IMR-90 (cell line): ENCODE results near the gene MSH6. TPM values are rescaled to one million over a fixed set of nuclear protein-coding genes. Genes with fewer than 3 reads are reported as not detected.

Experiments used
- ATAC-seq: fragments of 200-7000 bp; cut with Tn5 transposase; 2 replicates; pipeline ENCODE4 v1.9.1; 2020; ENCODE audit warnings: low read depth, mild to moderate bottlenecking, moderate library complexity
- BruUV-seq: library from RNA; stranded (reverse); fragments of 400-500 nt; replicated peaks from 2 replicates; lab custom pipeline; 2021; lab: Mats Ljungman, UMichigan
- CTCF ChIA-PET: fragments of 300-600 bp; formaldehyde crosslinking; extraction: SDS; loops from one replicate; lab custom pipeline; 2021; ENCODE audit warnings: antibody characterized with exemption; lab: Yijun Ruan, JAX
- POLR2A ChIA-PET: fragments of 300-600 bp; sonication (Branson Sonifier 250); formaldehyde crosslinking; loops from one replicate; lab custom pipeline; 2022; ENCODE audit warnings: antibody characterized with exemption; ENCODE audit not compliant: unreplicated experiment; lab: Charles Lee
- DNase-seq: peaks from one replicate; pipeline ENCODE4 v3.0.0; 2013
- H2AFZ ChIP-seq: replicated peaks from 2 replicates; pipeline ENCODE3; 2013; ENCODE audit warnings: low read length, mild to moderate bottlenecking; ENCODE audit not compliant: poor library complexity
- H2AK5ac ChIP-seq: 2 replicates; pipeline ENCODE4 v1.6.1; 2013; ENCODE audit warnings: low read depth, low read length, inconsistent platforms
- H2AK9ac ChIP-seq: replicated peaks from 2 replicates; pipeline ENCODE3; 2013; ENCODE audit warnings: mild to moderate bottlenecking, low read depth, low read length, moderate library complexity; ENCODE audit not compliant: poor library complexity
- H2BK120ac ChIP-seq: 2 replicates; pipeline ENCODE4 v1.6.1; 2013; ENCODE audit warnings: low read depth, low read length, inconsistent platforms
- H2BK15ac ChIP-seq: 3 replicates; pipeline ENCODE4 v1.6.1; 2013; ENCODE audit warnings: low read depth, low read length, inconsistent platforms
- H2BK20ac ChIP-seq: 2 replicates; pipeline ENCODE4 v1.6.1; 2013; ENCODE audit warnings: low read depth, mild to moderate bottlenecking, inconsistent platforms, low read length, moderate library complexity
- H2BK5ac ChIP-seq: 2 replicates; pipeline ENCODE4 v1.6.1; 2013; ENCODE audit warnings: mild to moderate bottlenecking, low read depth, low read length, inconsistent platforms; ENCODE audit not compliant: poor library complexity, severe bottlenecking
- H3K14ac ChIP-seq: replicated peaks from 2 replicates; pipeline ENCODE4 v1.6.1; 2013; ENCODE audit warnings: low read depth, low read length, inconsistent platforms
- H3K18ac ChIP-seq: 2 replicates; pipeline ENCODE4 v1.6.1; 2013; ENCODE audit warnings: low read depth, low read length, control low read depth
- H3K23ac ChIP-seq: 2 replicates; pipeline ENCODE4 v1.6.1; 2013; ENCODE audit warnings: low read depth, low read length, inconsistent platforms
- H3K27ac ChIP-seq: 2 replicates; pipeline ENCODE4 v1.5.1; 2013; ENCODE audit warnings: mild to moderate bottlenecking, control low read depth, low read length; ENCODE audit not compliant: insufficient read depth
- H3K27me3 ChIP-seq: 2 replicates; pipeline ENCODE4 v1.6.1; 2013; ENCODE audit warnings: low read length; ENCODE audit not compliant: control insufficient read depth, insufficient read depth
- H3K36me3 ChIP-seq: 2 replicates; pipeline ENCODE4 v1.6.1; 2013; ENCODE audit warnings: low read length, mixed read lengths; ENCODE audit not compliant: control insufficient read depth, insufficient read depth
- H3K4ac ChIP-seq: 2 replicates; pipeline ENCODE4 v1.6.1; 2013; ENCODE audit warnings: low read depth, low read length, inconsistent platforms
- H3K4me1 ChIP-seq: 2 replicates; pipeline ENCODE4 v1.6.1; 2013; ENCODE audit warnings: low read length, mixed read lengths; ENCODE audit not compliant: control insufficient read depth, insufficient read depth
- H3K4me2 ChIP-seq: 2 replicates; pipeline ENCODE4 v1.6.1; 2013; ENCODE audit warnings: low read depth, mild to moderate bottlenecking, control low read depth, low read length, moderate library complexity
- H3K4me3 ChIP-seq: 2 replicates; pipeline ENCODE4 v1.5.1; 2013; ENCODE audit warnings: low read depth, mild to moderate bottlenecking, control low read depth, low read length, moderate library complexity; ENCODE audit not compliant: insufficient read depth
- H3K56ac ChIP-seq: 2 replicates; pipeline ENCODE4 v1.6.1; 2013; ENCODE audit warnings: low read length, inconsistent platforms; ENCODE audit not compliant: insufficient read depth; ENCODE audit errors: extremely low read depth
- H3K79me1 ChIP-seq, 2 experiments: 2 replicates each; pipeline ENCODE4 v1.6.1; 2013; ENCODE audit warnings: low read length in 2 of 2, inconsistent platforms in 1 of 2, low read depth in 1 of 2
- H3K9ac ChIP-seq: 2 replicates; pipeline ENCODE4 v1.6.1; 2013; ENCODE audit warnings: low read depth, low read length, control low read depth
- H3K9me1 ChIP-seq: 2 replicates; pipeline ENCODE4 v1.6.1; 2013; ENCODE audit warnings: low read length, inconsistent platforms; ENCODE audit not compliant: insufficient read depth
- H3K9me3 ChIP-seq: 2 replicates; pipeline ENCODE4 v1.6.1; 2013; ENCODE audit warnings: low read length; ENCODE audit not compliant: control insufficient read depth, insufficient read depth
- H4K20me1 ChIP-seq: 2 replicates; pipeline ENCODE4 v1.6.1; 2013; ENCODE audit warnings: low read length, inconsistent platforms; ENCODE audit not compliant: insufficient read depth
- H4K5ac ChIP-seq: 2 replicates; pipeline ENCODE4 v1.6.1; 2013; ENCODE audit warnings: mild to moderate bottlenecking, low read depth, low read length, control low read depth
- H4K8ac ChIP-seq, 2 experiments: 2 replicates each; pipeline ENCODE4 v1.6.1; 2013; ENCODE audit warnings: low read depth in 2 of 2, low read length in 2 of 2, control low read depth in 1 of 2, inconsistent platforms in 1 of 2
- H4K91ac ChIP-seq: 2 replicates; pipeline ENCODE4 v1.6.1; 2013; ENCODE audit warnings: low read depth, low read length, inconsistent platforms; ENCODE audit not compliant: insufficient read depth
- BHLHE40 ChIP-seq: fragments of 150-350 bp; IDR thresholded peaks from 2 replicates; pipeline ENCODE4 v1.6.1; 2016; ENCODE audit warnings: mild to moderate bottlenecking, low read depth, low read length
- CHD1 ChIP-seq: IDR thresholded peaks from 2 replicates; pipeline ENCODE4 v1.6.1; 2012; ENCODE audit warnings: low read depth, low read length, improper control_type of control experiment
- CTCF ChIP-seq: conservative IDR thresholded peaks from 2 replicates; pipeline ENCODE4 v1.5.1; 2012; ENCODE audit warnings: mild to moderate bottlenecking, low read depth, low read length, improper control_type of control experiment
- MAFK ChIP-seq: IDR thresholded peaks from 2 replicates; pipeline ENCODE4 v1.6.1; 2012; ENCODE audit warnings: low read depth, low read length, improper control_type of control experiment
- MAZ ChIP-seq: IDR thresholded peaks from 2 replicates; pipeline ENCODE4 v1.6.1; 2012; ENCODE audit warnings: low read depth, mild to moderate bottlenecking, low read length, improper control_type of control experiment, moderate library complexity, borderline replicate concordance
- MXI1 ChIP-seq: IDR thresholded peaks from 2 replicates; pipeline ENCODE4 v1.6.1; 2012; ENCODE audit warnings: low read depth, mild to moderate bottlenecking, low read length, moderate library complexity, borderline replicate concordance
- POLR2A ChIP-seq: IDR thresholded peaks from 2 replicates; pipeline ENCODE4 v1.6.1; 2012; ENCODE audit warnings: mild to moderate bottlenecking, low read depth, low read length
- RAD21 ChIP-seq: IDR thresholded peaks from 2 replicates; pipeline ENCODE4 v1.6.1; 2012; ENCODE audit warnings: low read length, improper control_type of control experiment
- RCOR1 ChIP-seq: IDR thresholded peaks from 2 replicates; pipeline ENCODE4 v1.6.1; 2012; ENCODE audit warnings: mild to moderate bottlenecking, low read length, improper control_type of control experiment; ENCODE audit not compliant: insufficient replicate concordance
- RFX5 ChIP-seq: IDR thresholded peaks from 2 replicates; pipeline ENCODE4 v1.8.0; 2012; ENCODE audit warnings: low read depth, mild to moderate bottlenecking, low read length, moderate library complexity
- WGBS, 2 experiments: methylation state at CpG; one replicate each; pipeline versions ENCODE4 v1.1.5 to v1.1.7; 2013; ENCODE audit warnings: missing lambda C conversion rate in 2 of 2; ENCODE audit not compliant: insufficient read length in 1 of 2; ENCODE audit errors: extremely low coverage in 2 of 2; 5-methylcytosine and 5-hydroxymethylcytosine counted together
- dilution Hi-C: fragments of 300-500 bp; cut with HindIII; formaldehyde crosslinking; loops from one replicate; pipeline ENCODE4 v1.14.3; 2018; ENCODE audit warnings: low sequenced_read_pairs; ENCODE audit not compliant: unreplicated experiment
- in situ Hi-C: fragments of 300-500 bp; cut with MboI; formaldehyde crosslinking; loops from 3 replicates; pipeline ENCODE4 v1.14.3; 2019; ENCODE audit warnings: low sequenced_read_pairs, inconsistent platforms, mixed read lengths
- intact Hi-C: fragments of 100-400 bp; cut with micrococcal nuclease; formaldehyde crosslinking; loops from 2 replicates; pipeline ENCODE4 v1.10.0; 2022
- polyA plus RNA-seq, 3 experiments: library from polyadenylated mRNA; depleted of rRNA; stranded (reverse); fragments of >200 nt; gene quantifications; 2 replicates each; pipeline ENCODE4 v1.2.3, GENCODE V29; 2012; ENCODE audit warnings: low replicate concordance in 1 of 3
- total RNA-seq: library from RNA; depleted of rRNA; stranded (reverse); fragments of >200 nt; gene quantifications from 2 replicates; pipeline ENCODE4 v1.2.3, GENCODE V29; 2012
- TF ChIP-seq, protein P1 (sequence below): fragments of 150-350 bp; IDR thresholded peaks from 2 replicates; pipeline ENCODE4 v1.6.1; 2016; ENCODE audit warnings: low read depth, mild to moderate bottlenecking, low read length, moderate library complexity, borderline replicate concordance
- TF ChIP-seq, protein P2 (sequence below): fragments of 150-350 bp; IDR thresholded peaks from 2 replicates; pipeline ENCODE4 v1.6.1; 2017; ENCODE audit warnings: mild to moderate bottlenecking, antibody characterized with exemption, low read length, low read depth

MSH6 gene
- total and polyA plus RNA-seq, 2 of the 4 experiments (the other 2 are of a cell fraction), result 17.1 to 48.9 TPM

- 93% methylated on average over 3 of the region's 10 CpGs; no CpG with 5 or more reads in 1 of the 2 experiments for WGBS, 2 experiments
- POLR2A ChIA-PET, result interaction anchor here (0.6 kb wide), 1 partner anchor 50 kb away, joined by 7 read pairs; no protein-coding TSS in a partner anchor
- CTCF ChIA-PET, result interaction anchor here (1.1 kb wide), 1 partner anchor 12 kb away, joined by 3 read pairs; no protein-coding TSS in a partner anchor
- Histone ChIP-seq H3K9ac (no peak overlapping the region), H3K23ac (no peak overlapping the region), H3K27ac (no peak overlapping the region), H3K36me3 (no peaks in the 10 kb centered on the region), H3K9me3 (peaks cover 5% of the 10 kb centered on the region; the same call in 1 of the 2 replicates), H2AK9ac (no peak overlapping the region), H3K4ac (no peak overlapping the region), H3K79me1 (no peaks in the 10 kb centered on the region), H3K4me3 (no peak overlapping the region), H4K91ac (no peak overlapping the region), H4K5ac (no peak overlapping the region), H2BK5ac (peak overlapping the region; percentile 17), H3K18ac (0 out of 2 replicates have a peak overlapping the region, but pooled peaks have one; percentile 8), H4K8ac (no peak overlapping the region), H2BK15ac (no peak overlapping the region), H2BK20ac (no peak overlapping the region), H3K56ac (no peak overlapping the region), H2BK120ac (no peak overlapping the region), H3K4me2 (no peak overlapping the region), H3K4me1 (no peaks in the 10 kb centered on the region), H3K9me1 (no peaks in the 10 kb centered on the region), H2AK5ac (no peak overlapping the region), H3K27me3 (peaks cover 2% of the 10 kb centered on the region; the same call in 1 of the 2 replicates), H3K14ac (0 out of 2 replicates have a peak overlapping the region, but pooled peaks have one; percentile 28), H2AFZ (no peak overlapping the region), H4K20me1 (no peaks in the 10 kb centered on the region)
- ATAC-seq, result no peak
- intact Hi-C loops (no loop called here), dilution Hi-C loops (no loop called here), in situ Hi-C loops (no loop called here)
- TF ChIP-seq RAD21, result no peak
- TF ChIP-seq, protein P1, sequence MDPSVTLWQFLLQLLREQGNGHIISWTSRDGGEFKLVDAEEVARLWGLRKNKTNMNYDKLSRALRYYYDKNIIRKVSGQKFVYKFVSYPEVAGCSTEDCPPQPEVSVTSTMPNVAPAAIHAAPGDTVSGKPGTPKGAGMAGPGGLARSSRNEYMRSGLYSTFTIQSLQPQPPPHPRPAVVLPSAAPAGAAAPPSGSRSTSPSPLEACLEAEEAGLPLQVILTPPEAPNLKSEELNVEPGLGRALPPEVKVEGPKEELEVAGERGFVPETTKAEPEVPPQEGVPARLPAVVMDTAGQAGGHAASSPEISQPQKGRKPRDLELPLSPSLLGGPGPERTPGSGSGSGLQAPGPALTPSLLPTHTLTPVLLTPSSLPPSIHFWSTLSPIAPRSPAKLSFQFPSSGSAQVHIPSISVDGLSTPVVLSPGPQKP, result no peak
- no peak for TF ChIP-seq CTCF
- TF ChIP-seq MAFK, result no peak
- no peak for TF ChIP-seq BHLHE40
- no peak for TF ChIP-seq MXI1
- no peak for TF ChIP-seq MAZ
- TF ChIP-seq, protein P2, sequence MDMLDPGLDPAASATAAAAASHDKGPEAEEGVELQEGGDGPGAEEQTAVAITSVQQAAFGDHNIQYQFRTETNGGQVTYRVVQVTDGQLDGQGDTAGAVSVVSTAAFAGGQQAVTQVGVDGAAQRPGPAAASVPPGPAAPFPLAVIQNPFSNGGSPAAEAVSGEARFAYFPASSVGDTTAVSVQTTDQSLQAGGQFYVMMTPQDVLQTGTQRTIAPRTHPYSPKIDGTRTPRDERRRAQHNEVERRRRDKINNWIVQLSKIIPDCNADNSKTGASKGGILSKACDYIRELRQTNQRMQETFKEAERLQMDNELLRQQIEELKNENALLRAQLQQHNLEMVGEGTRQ, result no peak
- no peak for TF ChIP-seq RCOR1
- TF ChIP-seq CHD1, result no peak
- no peak for TF ChIP-seq POLR2A
- no peak for TF ChIP-seq RFX5
- DNase-seq, result no peak
- no TSS peak for BruUV-seq
Measured at GRCh38 chr2:47751856-47752414, 31.0 kb upstream of the MSH6 start.
